Transverse colon (tissue), 4 donors: ENCODE results near the gene ZNF423. TPM values are rescaled to one million over a fixed set of nuclear protein-coding genes. Genes with fewer than 3 reads are reported as not detected.
A peak's percentile ranks its signal among the peaks of the same experiment; 100 is the strongest.

Experiments
- DNase-seq: peaks from one replicate; pipeline ENCODE4 v3.0.0-alpha.2; 2019
- H3K27ac ChIP-seq, 4 donors: fragments of 200-600 bp; sonication (generic); 2 replicates each; pipeline ENCODE4 v1.5.1; 2016 to 2018; ENCODE audit warnings: inconsistent platforms in 4 of 4
- H3K27me3 ChIP-seq: fragments of 200-600 bp; sonication (generic); 2 replicates; pipeline ENCODE4 v1.5.1; 2017; ENCODE audit warnings: inconsistent platforms
- H3K36me3 ChIP-seq, 4 donors: fragments of 200-600 bp; sonication (generic); 2 replicates each; pipeline ENCODE4 v1.5.1; 2017 to 2019; ENCODE audit warnings: inconsistent platforms in 4 of 4
- H3K4me1 ChIP-seq, 4 donors: fragments of 200-600 bp; sonication (generic); 2 replicates each; pipeline ENCODE4 v1.5.1; 2017 to 2020; ENCODE audit warnings: inconsistent platforms in 4 of 4
- H3K4me3 ChIP-seq, 4 donors: fragments of 200-600 bp; sonication (generic); 1 replicate in 1 of 4; 2 replicates in 3 of 4; pipeline versions ENCODE4 v1.5.1 to v1.6.1; 2017 to 2019; ENCODE audit warnings: inconsistent platforms in 4 of 4
- H3K9me3 ChIP-seq, 2 donors: fragments of 200-600 bp; sonication (generic); 2 replicates each; pipeline ENCODE4 v1.5.1; 2017 to 2019; ENCODE audit warnings: inconsistent platforms in 2 of 2
- EP300 ChIP-seq: sonication (generic); formaldehyde crosslinking; IDR thresholded peaks from one replicate; pipeline ENCODE4 v1.6.1; 2017; ENCODE audit warnings: antibody characterized with exemption, low read depth
- POLR2A ChIP-seq: fragments of 450-650 bp; IDR thresholded peaks from one replicate; pipeline ENCODE4 v1.6.1; 2016; ENCODE audit warnings: antibody characterized with exemption, mild to moderate bottlenecking, moderate library complexity
- POLR2AphosphoS5 ChIP-seq, 3 donors: sonication (generic); formaldehyde crosslinking; IDR thresholded peaks; one replicate each; pipeline ENCODE4 v1.6.1; 2016; ENCODE audit warnings: antibody characterized with exemption in 3 of 3
- WGBS, 2 donors: methylation state at CpG; one replicate each; pipeline ENCODE4 v1.1.5; 2018; ENCODE audit warnings: low coverage in 1 of 2; 5-methylcytosine and 5-hydroxymethylcytosine counted together
- in situ Hi-C, 4 donors: fragments of 200-750 bp; cut with MboI; loops; one replicate each; pipeline versions ENCODE4 v1.15.0 to v1.15.1; 2017; ENCODE audit warnings: low sequenced_read_pairs in 3 of 4, low pct_ligation_motif_present in 1 of 4, low pct_unique_long_range_greater_than_20kb in 1 of 4
- intact Hi-C: fragments of 100-400 bp; cut with DNase I; formaldehyde crosslinking; loops from one replicate; pipeline ENCODE4 v1.15.1; 2023; ENCODE audit warnings: low total_unique reads
- total RNA-seq, 4 donors: library from RNA; depleted of rRNA; stranded (reverse); fragments of >200 nt; gene quantifications; one replicate each; pipeline ENCODE4 v1.1.0, GENCODE V29; 2016
- TF ChIP-seq, protein P1 (sequence below), 5 experiments: fragments of 200-600 bp in 3 of 5; fragments of 450-650 bp in 2 of 5; sonication (generic) in 3 of 5; IDR thresholded peaks; 1 replicate in 2 of 5; 2 replicates in 3 of 5; pipeline ENCODE4 v1.5.1; 2016 to 2017; ENCODE audit warnings: antibody characterized with exemption in 5 of 5, inconsistent platforms in 3 of 5, mild to moderate bottlenecking in 2 of 5, moderate library complexity in 1 of 5

ZNF423 gene
- total RNA-seq, 4 donors from 2014 or later, result 4.9 to 13.1 (median 7.2) TPM

- DNase-seq, result peak; percentile 30
- WGBS, 2 donors, result 37% methylated on average over 28 of the region's 28 CpGs; no CpG with 5 or more reads in 1 of the 2 donors
These were observed 192.5 kb downstream of the ZNF423 start for GRCh38 chr16:49663081-49664065.

DNA sequence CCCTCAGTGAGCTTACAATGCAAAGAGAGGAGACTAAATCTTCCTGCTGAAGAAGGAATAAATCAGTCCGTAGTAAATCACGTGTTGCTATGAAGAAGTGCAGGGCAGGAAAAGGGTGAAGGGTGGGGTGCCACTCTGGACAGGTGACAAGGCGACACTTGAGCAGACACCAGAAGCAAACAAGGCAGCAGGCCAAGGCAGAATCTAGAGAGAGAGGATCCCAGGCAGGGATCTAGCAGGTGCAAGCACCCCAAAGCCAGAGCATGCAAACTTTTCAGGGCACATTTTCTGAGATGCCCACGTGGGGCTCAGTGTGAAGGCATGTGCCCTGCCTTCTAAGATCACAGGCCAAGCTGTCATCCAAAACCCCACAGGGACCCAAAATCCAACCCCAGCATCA lies 193.3 kb downstream of the ZNF423 start:
- DNase-seq, result no peak
- in situ Hi-C loops (no loop called here), intact Hi-C loops (no loop called here)
- H3K9me3 ChIP-seq, result no peaks in the 10 kb centered on the region
- TF ChIP-seq, protein P1, sequence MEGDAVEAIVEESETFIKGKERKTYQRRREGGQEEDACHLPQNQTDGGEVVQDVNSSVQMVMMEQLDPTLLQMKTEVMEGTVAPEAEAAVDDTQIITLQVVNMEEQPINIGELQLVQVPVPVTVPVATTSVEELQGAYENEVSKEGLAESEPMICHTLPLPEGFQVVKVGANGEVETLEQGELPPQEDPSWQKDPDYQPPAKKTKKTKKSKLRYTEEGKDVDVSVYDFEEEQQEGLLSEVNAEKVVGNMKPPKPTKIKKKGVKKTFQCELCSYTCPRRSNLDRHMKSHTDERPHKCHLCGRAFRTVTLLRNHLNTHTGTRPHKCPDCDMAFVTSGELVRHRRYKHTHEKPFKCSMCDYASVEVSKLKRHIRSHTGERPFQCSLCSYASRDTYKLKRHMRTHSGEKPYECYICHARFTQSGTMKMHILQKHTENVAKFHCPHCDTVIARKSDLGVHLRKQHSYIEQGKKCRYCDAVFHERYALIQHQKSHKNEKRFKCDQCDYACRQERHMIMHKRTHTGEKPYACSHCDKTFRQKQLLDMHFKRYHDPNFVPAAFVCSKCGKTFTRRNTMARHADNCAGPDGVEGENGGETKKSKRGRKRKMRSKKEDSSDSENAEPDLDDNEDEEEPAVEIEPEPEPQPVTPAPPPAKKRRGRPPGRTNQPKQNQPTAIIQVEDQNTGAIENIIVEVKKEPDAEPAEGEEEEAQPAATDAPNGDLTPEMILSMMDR (IDR thresholded peaks at IDR 0.05), result no peak
- TF ChIP-seq EP300, result no peak
- TF ChIP-seq POLR2A, result no peak
- TF ChIP-seq POLR2AphosphoS5 (IDR thresholded peaks at IDR 0.05), result no peak
- WGBS, 2 donors, result 67% methylated on average over 4 of the region's 4 CpGs; no CpG with 5 or more reads in 1 of the 2 donors
- no peak overlapping the region for H3K4me3 ChIP-seq
- no peaks in the 10 kb centered on the region for H3K27me3 ChIP-seq
- H3K27ac ChIP-seq, result peak overlapping the region in 1 of 4 donors; percentile 73
- no peaks in the 10 kb centered on the region for H3K36me3 ChIP-seq
- peaks cover 9 to 23% (median 17%) of the 10 kb centered on the region in 4 donors for H3K4me1 ChIP-seq

More at GRCh38 chr16:49663081-49664065, 192.5 kb downstream of the ZNF423 start:
- no peaks in the 10 kb centered on the region for H3K27me3 ChIP-seq
- no peaks in the 10 kb centered on the region for H3K36me3 ChIP-seq
- in situ Hi-C loops (no loop called here), intact Hi-C loops (no loop called here)
- H3K9me3 ChIP-seq, result no peaks in the 10 kb centered on the region
- peak overlapping the region; percentile 65 to 75 (median 70) for H3K27ac ChIP-seq
- TF ChIP-seq EP300 (no peak), POLR2A (no peak), POLR2AphosphoS5 (IDR thresholded peaks at IDR 0.05) (no peak)
- TF ChIP-seq, protein P1 (IDR thresholded peaks at IDR 0.05), result no peak
- H3K4me3 ChIP-seq, result peak overlapping the region in 2 of 4 donors; percentile 5 to 12
- H3K4me1 ChIP-seq, result peaks cover 9 to 23% (median 17%) of the 10 kb centered on the region in 4 donors

DNA sequence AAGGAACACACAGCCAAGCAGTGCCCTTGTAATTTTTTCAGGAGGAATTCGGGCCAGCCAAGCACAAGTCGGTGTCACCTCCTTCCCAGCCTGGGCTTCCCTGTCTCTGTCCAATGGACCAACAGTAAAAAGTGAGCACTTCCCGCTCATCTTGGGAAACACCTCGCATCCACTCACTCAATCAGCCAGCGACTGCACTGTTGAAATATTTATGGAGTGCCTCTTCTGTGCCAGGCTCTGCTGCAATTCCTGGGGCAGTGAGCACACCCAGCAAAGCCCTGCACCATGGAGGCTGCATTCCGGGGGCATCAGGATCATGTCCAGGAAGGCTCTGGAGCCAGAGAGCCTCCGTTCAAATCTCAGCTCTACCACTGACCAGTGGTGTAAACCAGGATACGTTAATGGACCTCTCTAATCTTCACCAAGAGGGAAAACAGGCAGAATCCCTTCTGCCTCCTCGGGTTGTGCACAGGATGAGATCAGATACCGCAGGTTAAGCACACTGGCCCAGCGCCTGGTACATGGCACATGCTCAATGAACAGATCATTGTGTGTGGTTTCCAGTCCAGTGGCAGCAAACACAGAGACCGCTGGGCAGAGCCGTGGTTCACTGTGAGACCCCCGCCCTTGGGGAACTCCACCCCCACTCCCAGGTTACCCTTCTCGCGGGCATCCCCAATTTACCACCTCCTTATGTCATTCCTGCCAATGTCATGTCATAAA lies 194.3 kb downstream of the ZNF423 start:
- H3K4me3 ChIP-seq, result no peak overlapping the region
- no peaks in the 10 kb centered on the region for H3K36me3 ChIP-seq
- TF ChIP-seq POLR2AphosphoS5 (IDR thresholded peaks at IDR 0.05) (no peak), POLR2A (no peak), EP300 (no peak)
- TF ChIP-seq, protein P1 (IDR thresholded peaks at IDR 0.05), result no peak
- 86 to 93% methylated on average over 6 to 16 of the region's 16 CpGs for WGBS, 2 donors
- no peak overlapping the region for H3K27ac ChIP-seq
- H3K27me3 ChIP-seq, result no peaks in the 10 kb centered on the region
- H3K9me3 ChIP-seq, result no peaks in the 10 kb centered on the region
- intact Hi-C loops, result no loop called here
- no peak for DNase-seq
- in situ Hi-C loops, result no loop called here
- H3K4me1 ChIP-seq, result peaks cover 9 to 23% (median 17%) of the 10 kb centered on the region in 4 donors

DNA sequence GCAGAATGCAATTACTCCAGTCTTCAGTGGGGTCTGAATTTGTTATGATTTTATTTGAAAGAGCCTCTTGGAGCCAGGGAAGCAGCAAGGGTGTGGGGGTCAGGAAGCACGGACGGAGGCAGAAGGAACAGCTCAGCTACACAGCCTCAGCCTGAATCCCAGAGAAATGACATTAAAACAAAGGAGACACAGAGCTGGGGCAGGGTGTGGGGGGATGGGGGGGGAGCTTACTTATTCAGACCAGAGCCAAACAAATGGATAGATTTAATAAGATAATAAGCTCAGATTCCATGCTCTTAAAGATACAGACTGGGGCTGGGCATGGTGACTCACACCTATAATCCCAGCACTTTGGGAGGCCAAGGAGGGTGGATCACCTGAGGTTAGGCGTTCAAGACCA lies 195.3 kb downstream of the ZNF423 start:
- in situ Hi-C loops (no loop called here), intact Hi-C loops (no loop called here)
- no peak overlapping the region for H3K27ac ChIP-seq
- H3K36me3 ChIP-seq, result no peaks in the 10 kb centered on the region
- DNase-seq, result no peak
- peaks cover 9 to 23% (median 17%) of the 10 kb centered on the region in 4 donors for H3K4me1 ChIP-seq
- TF ChIP-seq, protein P1 (IDR thresholded peaks at IDR 0.05), result no peak
- TF ChIP-seq EP300 (no peak), POLR2A (no peak), POLR2AphosphoS5 (IDR thresholded peaks at IDR 0.05) (no peak)
- H3K9me3 ChIP-seq, result no peaks in the 10 kb centered on the region
- H3K4me3 ChIP-seq, result no peak overlapping the region
- H3K27me3 ChIP-seq, result no peaks in the 10 kb centered on the region
- WGBS, 2 donors, result 81 to 86% methylated on average over 3 of the region's 3 CpGs
